ENCODE results near the gene FOXE3. TPM values are rescaled to one million over a fixed set of nuclear protein-coding genes. Genes with fewer than 3 reads are reported as not detected.

The FOXE3 gene
- total RNA-seq, 2 donors from 2014 or later, result not detected

GRCh38 chr1:47465605-47466004, 49.5 kb downstream of the FOXE3 start:
- H3K27ac ChIP-seq, result no peak overlapping the region
- no peaks in the 10 kb centered on the region for H3K9me3 ChIP-seq
- TF ChIP-seq, protein P1, sequence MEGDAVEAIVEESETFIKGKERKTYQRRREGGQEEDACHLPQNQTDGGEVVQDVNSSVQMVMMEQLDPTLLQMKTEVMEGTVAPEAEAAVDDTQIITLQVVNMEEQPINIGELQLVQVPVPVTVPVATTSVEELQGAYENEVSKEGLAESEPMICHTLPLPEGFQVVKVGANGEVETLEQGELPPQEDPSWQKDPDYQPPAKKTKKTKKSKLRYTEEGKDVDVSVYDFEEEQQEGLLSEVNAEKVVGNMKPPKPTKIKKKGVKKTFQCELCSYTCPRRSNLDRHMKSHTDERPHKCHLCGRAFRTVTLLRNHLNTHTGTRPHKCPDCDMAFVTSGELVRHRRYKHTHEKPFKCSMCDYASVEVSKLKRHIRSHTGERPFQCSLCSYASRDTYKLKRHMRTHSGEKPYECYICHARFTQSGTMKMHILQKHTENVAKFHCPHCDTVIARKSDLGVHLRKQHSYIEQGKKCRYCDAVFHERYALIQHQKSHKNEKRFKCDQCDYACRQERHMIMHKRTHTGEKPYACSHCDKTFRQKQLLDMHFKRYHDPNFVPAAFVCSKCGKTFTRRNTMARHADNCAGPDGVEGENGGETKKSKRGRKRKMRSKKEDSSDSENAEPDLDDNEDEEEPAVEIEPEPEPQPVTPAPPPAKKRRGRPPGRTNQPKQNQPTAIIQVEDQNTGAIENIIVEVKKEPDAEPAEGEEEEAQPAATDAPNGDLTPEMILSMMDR (IDR thresholded peaks at IDR 0.05), result no peak
- H3K27me3 ChIP-seq, result no peaks in the 10 kb centered on the region
- no peak overlapping the region for H3K4me3 ChIP-seq
- no peaks in the 10 kb centered on the region for H3K4me1 ChIP-seq
- H3K36me3 ChIP-seq, result no peaks in the 10 kb centered on the region
- no peak for DNase-seq (ENCODE audit: low spot score)

Other genes with a start within 250 kb of the FOXE3 start
- gene PDZK1IP1, start 226.2 kb upstream of the FOXE3 start, total RNA-seq, result 10 to 100 TPM in 1 of 2 donors, 1 to 10 TPM in 1; 3.1 to 10.6 TPM
- gene TAL1, start 184.1 kb upstream of the FOXE3 start, total RNA-seq, result 1 to 10 TPM; 3.1 to 4.1 TPM
- gene STIL, start 102.1 kb upstream of the FOXE3 start, total RNA-seq, result under 1 TPM; 0.31 to 0.52 TPM
- 10 to 100 TPM; 51.4 to 72.3 TPM for gene CMPK1, start 82.5 kb upstream of the FOXE3 start, total RNA-seq
- under 1 TPM in 1 of 2 donors, not detected in 1; 0.04 TPM for gene FOXD2, start 21.8 kb downstream of the FOXE3 start, total RNA-seq